Chondrocyte (in vitro differentiated cells): ENCODE measurements around the gene ARHGDIG. TPM values are rescaled to one million over a fixed set of nuclear protein-coding genes. Genes with fewer than 3 reads are reported as not detected.
A peak's percentile ranks its signal among the peaks of the same experiment; 100 is the strongest.

ENCODE experiments used
- DNase-seq: peaks from one replicate; pipeline ENCODE4 v3.0.0; 2021; ENCODE audit warnings: mixed read lengths, low spot score
- H3K27ac Mint-ChIP-seq: one replicate; pipeline ENCODE4 v1.8.0; 2021; ENCODE audit warnings: mild to moderate bottlenecking, moderate library complexity, mixed read lengths; ENCODE audit not compliant: unreplicated experiment
- H3K27me3 Mint-ChIP-seq: 2 replicates; pipeline ENCODE4 v1.8.0; 2021; ENCODE audit warnings: low read depth, mixed read lengths
- H3K36me3 Mint-ChIP-seq: 2 replicates; pipeline ENCODE4 v1.8.0; 2021; ENCODE audit warnings: low read depth, mixed read lengths
- H3K4me1 Mint-ChIP-seq: 2 replicates; pipeline ENCODE4 v1.8.0; 2021; ENCODE audit warnings: low read depth, mild to moderate bottlenecking, mixed read lengths
- H3K4me3 Mint-ChIP-seq: one replicate; pipeline ENCODE4 v1.8.0; 2021; ENCODE audit warnings: mild to moderate bottlenecking, moderate library complexity, mixed read lengths; ENCODE audit not compliant: unreplicated experiment
- H3K9me3 Mint-ChIP-seq: 2 replicates; pipeline ENCODE4 v1.8.0; 2021; ENCODE audit warnings: low read depth, mixed read lengths
- total RNA-seq: library from RNA; stranded (reverse); gene quantifications from 3 replicates; pipeline ENCODE4 v1.2.1, GENCODE V29; 2021
- TF ChIP-seq, protein P1 (sequence below): fragments of 200-600 bp; sonication (generic); IDR thresholded peaks from 2 replicates; pipeline ENCODE4 v1.5.0; 2021; ENCODE audit warnings: antibody characterized with exemption, mild to moderate bottlenecking, moderate library complexity

ARHGDIG gene
- total RNA-seq, 1 donor from 2014 or later = 4.0 TPM

- H3K27ac Mint-ChIP-seq = no peak overlapping the region
- no peak for DNase-seq
- no peaks in the 10 kb centered on the region for H3K36me3 Mint-ChIP-seq
- H3K27me3 Mint-ChIP-seq = no peaks in the 10 kb centered on the region
- H3K4me3 Mint-ChIP-seq = no peak overlapping the region
- peaks cover 4% of the 10 kb centered on the region for H3K4me1 Mint-ChIP-seq
- H3K9me3 Mint-ChIP-seq = no peaks in the 10 kb centered on the region
- TF ChIP-seq, protein P1, sequence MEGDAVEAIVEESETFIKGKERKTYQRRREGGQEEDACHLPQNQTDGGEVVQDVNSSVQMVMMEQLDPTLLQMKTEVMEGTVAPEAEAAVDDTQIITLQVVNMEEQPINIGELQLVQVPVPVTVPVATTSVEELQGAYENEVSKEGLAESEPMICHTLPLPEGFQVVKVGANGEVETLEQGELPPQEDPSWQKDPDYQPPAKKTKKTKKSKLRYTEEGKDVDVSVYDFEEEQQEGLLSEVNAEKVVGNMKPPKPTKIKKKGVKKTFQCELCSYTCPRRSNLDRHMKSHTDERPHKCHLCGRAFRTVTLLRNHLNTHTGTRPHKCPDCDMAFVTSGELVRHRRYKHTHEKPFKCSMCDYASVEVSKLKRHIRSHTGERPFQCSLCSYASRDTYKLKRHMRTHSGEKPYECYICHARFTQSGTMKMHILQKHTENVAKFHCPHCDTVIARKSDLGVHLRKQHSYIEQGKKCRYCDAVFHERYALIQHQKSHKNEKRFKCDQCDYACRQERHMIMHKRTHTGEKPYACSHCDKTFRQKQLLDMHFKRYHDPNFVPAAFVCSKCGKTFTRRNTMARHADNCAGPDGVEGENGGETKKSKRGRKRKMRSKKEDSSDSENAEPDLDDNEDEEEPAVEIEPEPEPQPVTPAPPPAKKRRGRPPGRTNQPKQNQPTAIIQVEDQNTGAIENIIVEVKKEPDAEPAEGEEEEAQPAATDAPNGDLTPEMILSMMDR = no peak
These were observed 38.1 kb upstream of the ARHGDIG start for GRCh38 chr16:242281-242680.

GRCh38 chr16:243348-243747 is 37.0 kb upstream of the ARHGDIG start:
- Mint-ChIP-seq H3K9me3 (no peaks in the 10 kb centered on the region), H3K36me3 (no peaks in the 10 kb centered on the region), H3K4me1 (peaks cover 4% of the 10 kb centered on the region), H3K4me3 (no peak overlapping the region), H3K27me3 (no peaks in the 10 kb centered on the region), H3K27ac (no peak overlapping the region)
- no peak for DNase-seq
- TF ChIP-seq, protein P1 = no peak

DNA sequence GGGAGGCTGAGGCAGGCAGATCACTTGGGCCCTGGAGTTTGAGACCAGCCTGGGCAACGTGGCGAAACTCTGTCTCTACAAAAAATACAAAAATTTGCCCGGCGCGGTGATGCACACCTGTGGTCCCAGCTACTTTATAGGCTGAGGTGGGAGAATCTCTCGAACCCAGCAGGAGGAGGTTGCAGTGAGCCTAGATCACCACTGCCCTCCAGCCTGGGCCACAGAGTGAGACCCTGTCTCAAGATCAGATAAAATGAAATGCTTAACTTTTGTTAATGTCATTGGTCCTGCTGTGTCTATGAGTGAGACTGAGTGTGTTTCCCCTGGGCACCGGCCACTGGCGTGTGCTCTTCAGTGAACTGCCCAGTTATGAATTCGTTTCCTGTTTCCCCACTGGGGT is 35.3 kb upstream of the ARHGDIG start:
- Mint-ChIP-seq H3K36me3 (no peaks in the 10 kb centered on the region), H3K27ac (no peak overlapping the region), H3K9me3 (no peaks in the 10 kb centered on the region), H3K4me3 (no peak overlapping the region), H3K4me1 (no peaks in the 10 kb centered on the region), H3K27me3 (no peaks in the 10 kb centered on the region)
- peak; percentile 27 for DNase-seq
- TF ChIP-seq, protein P1 = no peak

GRCh38 chr16:247027-247426 is 33.4 kb upstream of the ARHGDIG start:
- no peak overlapping the region for H3K27ac Mint-ChIP-seq
- TF ChIP-seq, protein P1 = no peak
- DNase-seq = no peak
- H3K4me3 Mint-ChIP-seq = no peak overlapping the region
- H3K36me3 Mint-ChIP-seq = peaks cover 7% of the 10 kb centered on the region
- no peaks in the 10 kb centered on the region for H3K9me3 Mint-ChIP-seq
- H3K27me3 Mint-ChIP-seq = no peaks in the 10 kb centered on the region
- H3K4me1 Mint-ChIP-seq = no peaks in the 10 kb centered on the region

DNA sequence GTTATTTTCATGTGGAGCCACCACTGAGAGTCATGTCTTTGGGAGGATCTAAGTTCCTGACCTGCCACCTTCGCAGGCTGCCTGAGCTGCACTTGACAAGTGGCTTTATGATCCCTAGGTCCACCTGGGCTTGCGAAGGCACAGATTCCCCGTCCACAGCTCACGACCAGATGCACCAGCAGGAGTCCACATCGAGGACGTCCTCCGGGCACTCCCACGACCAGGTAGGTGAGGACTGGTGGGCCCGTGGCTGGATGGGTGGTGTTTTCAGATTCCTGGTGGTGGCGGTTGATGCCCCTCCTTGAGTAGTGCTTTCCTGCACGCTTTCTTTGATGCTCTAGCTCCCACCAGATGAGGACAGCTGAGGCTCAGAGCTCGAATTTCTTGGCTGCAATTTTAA is 31.0 kb upstream of the ARHGDIG start:
- no peaks in the 10 kb centered on the region for H3K4me1 Mint-ChIP-seq
- no peaks in the 10 kb centered on the region for H3K9me3 Mint-ChIP-seq
- H3K4me3 Mint-ChIP-seq = no peak overlapping the region
- TF ChIP-seq, protein P1 = no peak
- DNase-seq = no peak
- H3K27me3 Mint-ChIP-seq = no peaks in the 10 kb centered on the region
- H3K27ac Mint-ChIP-seq = no peak overlapping the region
- H3K36me3 Mint-ChIP-seq = peaks cover 9% of the 10 kb centered on the region
